ENCODE data around the gene AMOTL2. TPM values are rescaled to one million over a fixed set of nuclear protein-coding genes. Genes with fewer than 3 reads are reported as not detected.

AMOTL2 gene
- total RNA-seq, 1 experiment from 2014 or later = 30.9 TPM

GRCh38 chr3:134353831-134354611 lies 20.2 kb downstream of the AMOTL2 start:
- H2BK5ac ChIP-seq (ENCODE audit: insufficient read length, low read length) = no peak overlapping the region
- no peak overlapping the region for H3K18ac ChIP-seq (ENCODE audit: insufficient read length, low read depth, low read length)
- no peak overlapping the region for H2BK20ac ChIP-seq (ENCODE audit: low read depth, low read length, poor library complexity, severe bottlenecking)
- no peaks in the 10 kb centered on the region for H3K79me2 ChIP-seq (ENCODE audit: insufficient read depth, low read length)
- H4K8ac ChIP-seq (replicated peaks; ENCODE audit: insufficient read length, low read depth, low read length) = no peak overlapping the region
- H3K27me3 ChIP-seq (ENCODE audit: insufficient read depth, low read length) = no peaks in the 10 kb centered on the region
- H3K9ac ChIP-seq (ENCODE audit: extremely low read depth, insufficient read length, low read length) = no peak overlapping the region
- H3K4me2 ChIP-seq (ENCODE audit: insufficient read depth, insufficient read length, low read length) = no peak overlapping the region
- H2AK5ac ChIP-seq (ENCODE audit: insufficient read length, low read length) = no peak overlapping the region
- peaks cover 34 to 53% (median 47%) of the 10 kb centered on the region in 3 experiments for H3K36me3 Mint-ChIP-seq (ENCODE audit: insufficient read depth in 1 of 3, low read depth in 3 of 3)
- peaks cover 31 to 39% of the 10 kb centered on the region in 2 experiments for H3K4me1 Mint-ChIP-seq
- no CpG with 5 or more reads among the region's 7 CpGs for WGBS (ENCODE audit: extremely low coverage, insufficient read length, low lambda C conversion rate)
- H3K9me3 ChIP-seq (ENCODE audit: control insufficient read depth, low read depth, low read length) = no peaks in the 10 kb centered on the region
- H2BK12ac ChIP-seq (ENCODE audit: insufficient read length, low read depth, low read length) = no peak overlapping the region
- no peak overlapping the region for H3K14ac ChIP-seq (ENCODE audit: insufficient read depth, low read length)
- no peak overlapping the region for H2BK120ac ChIP-seq (ENCODE audit: low read depth, low read length, poor library complexity, severe bottlenecking)
- no peak overlapping the region for H4K5ac ChIP-seq (ENCODE audit: insufficient read length, low read depth, low read length)
- TF ChIP-seq CTCF (conservative IDR thresholded peaks at IDR 0.05) = no peak
- H3K23me2 ChIP-seq (ENCODE audit: insufficient read length, low read depth, low read length, poor library complexity, severe bottlenecking) = no peaks in the 10 kb centered on the region
- no peak overlapping the region for H2AFZ ChIP-seq (ENCODE audit: low read length)
- DNase-seq = no peak
- no peaks in the 10 kb centered on the region for H3K9me3 Mint-ChIP-seq
- no peaks in the 10 kb centered on the region for H3K27me3 Mint-ChIP-seq (ENCODE audit: low read depth)
- H3K27ac Mint-ChIP-seq = no peak overlapping the region
- no peak overlapping the region for H3K56ac ChIP-seq (ENCODE audit: insufficient read length, low read depth, low read length)
- H3K4ac ChIP-seq (ENCODE audit: low read depth, low read length) = no peak overlapping the region
- H3K4me1 ChIP-seq (ENCODE audit: insufficient read depth, low read length) = peaks cover 2% of the 10 kb centered on the region; the same call in 1 of the 2 replicates
- H3K27ac ChIP-seq (ENCODE audit: insufficient read length, low read depth, low read length) = no peak overlapping the region
- no peak overlapping the region for H4K91ac ChIP-seq (ENCODE audit: insufficient read length, low read depth, low read length)
- peaks cover 1% of the 10 kb centered on the region for H4K20me1 ChIP-seq (ENCODE audit: control insufficient read depth, insufficient read depth, insufficient read length)
- H3T11ph ChIP-seq (ENCODE audit: low read length) = no peak overlapping the region
- no peak overlapping the region for H3K4me3 Mint-ChIP-seq
- H2BK15ac ChIP-seq (ENCODE audit: low read depth, low read length) = no peak overlapping the region
- no peak overlapping the region for H3K23ac ChIP-seq (ENCODE audit: insufficient read length, low read depth, low read length)
- no peaks in the 10 kb centered on the region for H3K79me1 ChIP-seq (ENCODE audit: insufficient read depth, low read depth, low read length, poor library complexity, severe bottlenecking)

Data from H9 (cell line).